Measurements from ENCODE around the gene LASP1NB.

The LASP1NB gene

DNA sequence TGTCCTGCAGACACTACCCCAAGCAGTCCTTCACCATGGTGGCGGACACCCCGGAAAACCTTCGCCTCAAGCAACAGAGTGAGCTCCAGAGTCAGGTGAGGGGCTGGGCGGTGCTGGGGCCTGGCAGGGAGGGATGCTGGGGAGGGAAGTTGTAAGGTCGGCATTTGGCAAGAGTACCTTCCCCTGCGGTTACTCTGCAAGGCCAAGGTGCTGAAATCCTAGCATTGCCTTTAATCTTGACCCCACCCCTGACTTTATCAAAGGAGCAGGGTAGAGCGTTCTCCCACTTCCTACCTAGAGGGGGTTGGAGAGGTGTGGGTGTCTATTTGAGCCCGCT lies 35.0 kb upstream of the LASP1NB start:
- Mint-ChIP-seq H3K27me3 (no peaks in the 10 kb centered on the region), H3K9me3 (no peaks in the 10 kb centered on the region), H3K4me1 (ENCODE audit: low read depth in 2 of 2) (peaks cover 56 to 69% of the 10 kb centered on the region in 2 donors), H3K4me3 (peak overlapping the region; percentile 41), H3K27ac (peak overlapping the region; percentile 80 to 92), H3K36me3 (peaks cover 7% of the 10 kb centered on the region)
- ATAC-seq: no peak
- DNase-seq (ENCODE audit: low spot score): no peak

DNA sequence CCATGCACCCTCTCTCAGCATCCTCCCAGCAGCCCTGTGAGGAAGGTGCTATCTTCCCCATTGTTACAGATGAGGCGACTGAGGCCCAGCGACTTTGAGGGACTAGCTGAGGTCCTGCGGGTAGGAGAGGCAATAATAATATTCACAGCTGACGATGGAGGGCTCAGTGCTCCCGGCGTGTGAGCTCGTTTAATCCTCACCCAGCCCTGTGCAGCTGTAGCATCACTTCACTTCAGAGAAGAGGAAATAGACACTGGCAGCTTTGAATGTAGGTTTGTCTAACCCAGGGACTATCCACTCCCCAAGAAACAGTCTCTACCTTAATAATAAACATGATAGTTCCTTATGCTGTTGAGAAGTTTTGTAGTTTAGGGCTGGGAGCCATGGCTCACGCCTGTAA lies 34.0 kb upstream of the LASP1NB start:
- Mint-ChIP-seq H3K36me3 (no peaks in the 10 kb centered on the region), H3K9me3 (no peaks in the 10 kb centered on the region), H3K27me3 (no peaks in the 10 kb centered on the region), H3K4me3 (peak overlapping the region; percentile 48), H3K4me1 (ENCODE audit: low read depth in 2 of 2) (peaks cover 51 to 68% of the 10 kb centered on the region in 2 donors), H3K27ac (peak overlapping the region; percentile 85 to 92)
- no peak for ATAC-seq
- no peak for DNase-seq (ENCODE audit: low spot score)

DNA sequence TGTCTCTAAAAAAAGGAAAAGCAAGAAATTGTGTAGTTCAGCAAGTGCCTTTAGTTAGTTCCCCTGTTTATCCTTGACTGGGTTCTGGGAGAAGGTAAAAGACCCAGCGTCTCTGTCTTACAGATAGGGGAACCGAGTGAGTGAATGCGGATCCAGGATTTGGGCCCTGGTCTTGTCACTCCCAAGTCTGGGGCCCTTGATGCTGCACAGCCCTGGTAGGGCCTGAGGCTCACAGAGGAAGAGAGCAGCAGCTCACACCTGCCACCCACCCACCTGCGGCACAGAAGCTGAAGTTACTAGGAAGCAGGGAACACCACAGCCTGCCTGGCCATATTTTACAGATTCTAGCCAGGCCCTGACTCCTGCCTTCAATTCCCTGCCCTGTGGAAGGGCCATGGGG lies 33.3 kb upstream of the LASP1NB start:
- DNase-seq (ENCODE audit: low spot score): no peak
- Mint-ChIP-seq H3K27ac (peak overlapping the region; percentile 85 to 92), H3K36me3 (no peaks in the 10 kb centered on the region), H3K4me1 (ENCODE audit: low read depth in 2 of 2) (peaks cover 53 to 69% of the 10 kb centered on the region in 2 donors), H3K4me3 (peak overlapping the region; percentile 48), H3K27me3 (no peaks in the 10 kb centered on the region), H3K9me3 (no peaks in the 10 kb centered on the region)
- no peak for ATAC-seq

DNA sequence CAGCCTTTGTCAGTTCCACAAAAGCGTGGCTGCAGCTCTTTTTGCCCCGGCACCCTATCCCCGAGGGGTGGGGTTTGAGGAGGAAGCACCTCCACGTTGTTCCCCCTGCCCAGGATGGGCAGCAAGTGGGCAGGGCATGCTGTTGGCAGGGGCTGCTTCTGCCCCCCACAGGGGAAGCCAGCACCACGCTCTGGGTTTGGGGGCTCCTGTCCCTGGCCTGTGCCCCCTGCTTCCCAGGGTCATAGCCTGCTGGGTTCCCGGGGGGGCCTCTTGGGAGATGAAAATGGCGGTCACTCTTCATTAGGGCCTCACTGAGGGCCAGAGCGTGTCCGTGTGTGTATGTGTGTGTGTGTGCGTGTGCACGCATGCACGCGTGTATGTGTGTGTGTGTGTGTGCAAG lies 32.8 kb upstream of the LASP1NB start:
- Mint-ChIP-seq H3K36me3 (no peaks in the 10 kb centered on the region), H3K27ac (peak overlapping the region; percentile 85 to 92), H3K9me3 (no peaks in the 10 kb centered on the region), H3K4me3 (peak overlapping the region; percentile 40), H3K27me3 (no peaks in the 10 kb centered on the region), H3K4me1 (ENCODE audit: low read depth in 2 of 2) (peaks cover 56 to 68% of the 10 kb centered on the region in 2 donors)
- DNase-seq (ENCODE audit: low spot score): no peak
- no peak for ATAC-seq

DNA sequence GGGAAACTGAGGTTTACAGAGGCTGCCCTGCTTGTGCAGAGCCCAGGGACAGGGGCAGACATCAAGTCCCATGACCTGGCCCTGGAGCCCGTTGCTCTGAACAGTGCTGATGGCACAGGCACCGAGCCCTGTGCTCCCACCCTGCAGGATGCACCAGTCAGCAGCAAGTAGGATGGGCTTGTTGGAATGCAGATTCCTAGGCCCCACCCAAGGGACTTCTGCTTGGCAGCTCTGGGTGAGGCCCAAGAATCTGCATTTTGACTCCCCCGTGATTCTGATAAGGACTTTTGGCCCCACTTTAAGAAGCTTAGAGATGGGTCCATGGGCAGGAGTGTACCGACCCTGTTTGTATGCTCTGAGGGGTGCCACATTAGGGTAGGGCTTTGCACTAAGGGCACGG lies 32.3 kb upstream of the LASP1NB start:
- Mint-ChIP-seq H3K4me3 (peak overlapping the region; percentile 40), H3K4me1 (ENCODE audit: low read depth in 2 of 2) (peaks cover 61 to 70% of the 10 kb centered on the region in 2 donors), H3K27ac (peak overlapping the region; percentile 85 to 92), H3K27me3 (no peaks in the 10 kb centered on the region), H3K36me3 (no peaks in the 10 kb centered on the region), H3K9me3 (no peaks in the 10 kb centered on the region)
- ATAC-seq (no peak), DNase-seq (ENCODE audit: low spot score) (no peak)

DNA sequence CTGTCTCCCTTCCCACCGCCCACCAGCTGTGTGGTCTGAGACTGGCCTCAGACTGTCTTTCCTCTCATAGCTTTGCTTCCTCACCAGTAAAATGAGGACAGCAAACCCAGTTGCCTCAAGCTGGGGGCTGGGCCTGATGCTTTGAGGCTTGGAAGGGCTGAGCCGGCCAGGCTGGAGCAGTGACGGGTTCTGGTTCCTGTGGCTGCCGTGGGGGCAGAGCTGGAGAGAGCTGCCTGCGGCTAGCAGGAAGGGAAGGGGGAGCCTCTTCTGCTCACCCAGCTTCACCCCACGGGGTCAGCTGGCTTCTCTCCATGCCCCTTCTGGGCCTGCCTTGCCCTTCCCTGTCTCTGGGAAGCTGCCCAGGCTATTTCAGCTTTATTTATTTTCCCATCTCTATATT lies 31.8 kb upstream of the LASP1NB start:
- peak overlapping the region; percentile 85 to 92 for H3K27ac Mint-ChIP-seq
- DNase-seq (ENCODE audit: low spot score) (peak; percentile 89), ATAC-seq (peak; percentile 88 to 91)
- H3K27me3 Mint-ChIP-seq: no peaks in the 10 kb centered on the region
- peak overlapping the region; percentile 40 for H3K4me3 Mint-ChIP-seq
- no peaks in the 10 kb centered on the region for H3K9me3 Mint-ChIP-seq
- peaks cover 62 to 72% of the 10 kb centered on the region in 2 donors for H3K4me1 Mint-ChIP-seq (ENCODE audit: low read depth in 2 of 2)
- peaks cover 2% of the 10 kb centered on the region for H3K36me3 Mint-ChIP-seq

DNA sequence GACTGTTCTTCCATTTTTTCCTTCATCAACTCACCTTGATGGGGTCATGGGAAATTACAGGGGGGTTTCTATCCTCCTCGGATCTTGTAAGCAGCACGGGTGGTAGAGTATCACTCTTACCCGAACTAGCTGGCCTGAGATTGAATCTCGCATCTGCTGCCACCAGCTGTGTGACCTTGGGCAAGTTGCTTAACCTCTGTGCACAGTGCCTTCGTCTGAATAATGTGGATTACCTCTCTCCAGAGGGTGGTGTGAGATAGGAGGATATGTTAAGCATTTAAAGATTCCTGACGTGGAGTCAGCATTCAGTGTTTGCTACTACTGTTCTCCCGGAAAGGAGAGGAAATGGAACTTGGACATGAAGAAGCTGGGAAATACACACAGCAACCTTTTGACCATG lies 31.1 kb upstream of the LASP1NB start:
- no peak for DNase-seq (ENCODE audit: low spot score)
- Mint-ChIP-seq H3K9me3 (no peaks in the 10 kb centered on the region), H3K36me3 (peaks cover 5% of the 10 kb centered on the region), H3K27me3 (no peaks in the 10 kb centered on the region), H3K27ac (peak overlapping the region; percentile 85 to 92), H3K4me3 (peak overlapping the region; percentile 40), H3K4me1 (ENCODE audit: low read depth in 2 of 2) (peaks cover 62 to 72% of the 10 kb centered on the region in 2 donors)
- no peak for ATAC-seq

DNA sequence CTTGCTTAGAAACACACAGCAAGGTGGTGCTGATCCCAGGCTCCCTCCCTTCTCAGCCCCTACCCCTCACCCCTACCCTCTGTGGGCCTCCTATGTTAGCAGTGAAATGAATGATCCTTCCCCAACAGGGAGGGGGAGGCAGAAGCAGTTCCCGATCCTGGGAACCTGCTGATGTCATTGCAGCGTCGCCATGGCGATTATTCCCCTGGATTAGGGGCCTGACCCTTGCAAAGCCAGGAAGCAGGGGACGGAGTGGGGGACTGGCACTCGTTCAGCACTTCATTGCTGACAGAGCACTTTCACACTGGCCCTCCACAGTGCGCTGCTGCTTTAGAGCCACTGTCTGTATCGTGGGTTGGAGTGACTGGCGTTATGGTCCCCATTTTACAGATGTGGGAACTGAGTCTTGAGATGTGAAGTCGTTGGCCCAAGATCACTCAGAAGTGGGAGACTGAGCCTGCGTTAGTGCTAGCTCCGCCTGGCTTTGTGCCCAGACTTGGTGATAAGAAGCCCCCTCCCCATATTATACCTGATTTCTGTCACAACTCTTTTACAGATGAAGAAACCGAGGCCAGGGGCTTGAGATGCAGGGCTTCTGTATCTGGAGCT lies 29.0 kb upstream of the LASP1NB start:
- ATAC-seq (no peak), DNase-seq (ENCODE audit: low spot score) (no peak)
- Mint-ChIP-seq H3K4me3 (peak overlapping the region; percentile 32), H3K9me3 (no peaks in the 10 kb centered on the region), H3K27me3 (no peaks in the 10 kb centered on the region), H3K27ac (peak overlapping the region; percentile 91 to 98), H3K36me3 (peaks cover 5% of the 10 kb centered on the region), H3K4me1 (ENCODE audit: low read depth in 2 of 2) (peaks cover 64 to 70% of the 10 kb centered on the region in 2 donors)

DNA sequence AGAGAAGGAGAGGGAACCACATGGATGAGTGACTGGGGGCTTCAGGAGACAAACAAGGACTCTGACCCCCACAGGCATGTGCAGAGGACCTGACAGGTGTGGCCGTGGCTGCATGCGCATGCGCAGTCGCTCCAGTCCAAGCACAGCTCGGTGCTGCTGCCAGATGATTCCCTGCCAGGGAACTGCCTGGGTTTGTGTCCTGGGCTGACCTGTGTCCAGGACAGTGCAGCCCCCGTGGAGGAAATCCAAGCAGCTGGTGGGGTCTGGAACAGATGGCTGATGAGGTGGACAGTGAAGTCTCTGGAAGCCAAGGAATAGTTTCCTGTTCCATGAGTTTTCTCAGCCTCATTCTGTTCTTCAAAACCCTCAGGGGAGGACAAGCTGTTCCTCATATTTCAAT lies 28.2 kb upstream of the LASP1NB start:
- no peaks in the 10 kb centered on the region for H3K27me3 Mint-ChIP-seq
- peaks cover 5% of the 10 kb centered on the region for H3K36me3 Mint-ChIP-seq

DNA sequence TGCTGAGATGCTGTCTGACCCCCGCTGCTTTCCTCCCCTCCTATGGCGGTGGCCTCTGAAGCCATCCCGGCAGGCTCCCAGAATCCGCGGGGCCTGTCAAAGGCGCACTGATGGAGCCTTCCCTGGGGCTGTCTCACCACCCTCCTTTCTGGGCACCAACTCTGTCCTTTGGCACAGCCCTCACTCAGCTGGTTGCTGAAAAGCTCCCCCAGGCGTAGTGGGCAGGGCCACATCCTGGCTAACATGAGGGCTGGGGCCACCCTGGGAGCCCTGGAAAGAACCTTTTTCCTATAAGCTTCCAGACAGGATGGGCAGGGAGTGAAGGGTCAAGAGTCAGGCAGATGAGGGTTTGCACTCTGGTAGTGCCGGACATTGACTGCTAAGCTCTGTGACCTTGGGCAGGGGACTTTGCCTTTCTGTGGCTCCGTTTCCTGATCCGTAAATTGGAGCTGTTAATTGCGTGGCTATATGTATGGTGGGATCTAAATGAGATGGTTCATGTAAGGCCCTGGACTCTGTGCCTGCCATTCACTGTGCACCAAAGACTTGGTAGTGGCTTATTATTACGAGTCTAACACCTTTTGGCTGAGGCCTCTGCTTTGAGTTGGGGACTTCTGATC lies 27.6 kb upstream of the LASP1NB start:
- ATAC-seq (no peak), DNase-seq (ENCODE audit: low spot score) (no peak)
- peak overlapping the region; percentile 89 for H3K4me3 Mint-ChIP-seq
- H3K9me3 Mint-ChIP-seq: no peaks in the 10 kb centered on the region
- H3K4me1 Mint-ChIP-seq (ENCODE audit: low read depth in 2 of 2): peaks cover 57 to 61% of the 10 kb centered on the region in 2 donors
- no peaks in the 10 kb centered on the region for H3K27me3 Mint-ChIP-seq
- peak overlapping the region; percentile 91 to 98 for H3K27ac Mint-ChIP-seq
- peaks cover 5% of the 10 kb centered on the region for H3K36me3 Mint-ChIP-seq

More for the DNA sequence above, 28.2 kb upstream of the LASP1NB start:
- Mint-ChIP-seq H3K27ac (peak overlapping the region; percentile 91 to 98), H3K4me1 (ENCODE audit: low read depth in 2 of 2) (peaks cover 57 to 65% of the 10 kb centered on the region in 2 donors), H3K9me3 (no peaks in the 10 kb centered on the region), H3K4me3 (peak overlapping the region; percentile 89)
- DNase-seq (ENCODE audit: low spot score) (no peak), ATAC-seq (no peak)

DNA sequence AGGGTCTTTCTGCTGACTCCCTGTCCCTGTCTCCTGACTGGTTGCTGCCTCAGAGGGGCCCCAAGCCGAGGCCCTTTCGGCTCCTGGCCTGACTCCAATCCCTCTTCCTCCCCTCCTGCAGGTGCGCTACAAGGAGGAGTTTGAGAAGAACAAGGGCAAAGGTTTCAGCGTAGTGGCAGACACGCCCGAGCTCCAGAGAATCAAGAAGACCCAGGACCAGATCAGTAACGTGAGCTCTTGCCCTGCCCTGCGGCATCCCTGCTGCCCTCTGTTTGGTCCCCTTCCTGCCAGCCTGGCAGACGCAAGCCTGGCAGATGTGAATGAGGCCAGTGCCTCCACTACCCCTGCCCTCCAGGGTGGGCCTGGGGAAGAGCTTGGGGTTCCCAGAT lies 27.1 kb upstream of the LASP1NB start:
- H3K27me3 Mint-ChIP-seq: no peaks in the 10 kb centered on the region
- H3K4me1 Mint-ChIP-seq (ENCODE audit: low read depth in 2 of 2): peaks cover 60 to 62% of the 10 kb centered on the region in 2 donors
- H3K27ac Mint-ChIP-seq: peak overlapping the region; percentile 91 to 98
- H3K9me3 Mint-ChIP-seq: no peaks in the 10 kb centered on the region
- no peak for DNase-seq (ENCODE audit: low spot score)
- ATAC-seq: peak in 1 of 2 donors; percentile 0
- peaks cover 5% of the 10 kb centered on the region for H3K36me3 Mint-ChIP-seq
- peak overlapping the region; percentile 89 for H3K4me3 Mint-ChIP-seq

DNA sequence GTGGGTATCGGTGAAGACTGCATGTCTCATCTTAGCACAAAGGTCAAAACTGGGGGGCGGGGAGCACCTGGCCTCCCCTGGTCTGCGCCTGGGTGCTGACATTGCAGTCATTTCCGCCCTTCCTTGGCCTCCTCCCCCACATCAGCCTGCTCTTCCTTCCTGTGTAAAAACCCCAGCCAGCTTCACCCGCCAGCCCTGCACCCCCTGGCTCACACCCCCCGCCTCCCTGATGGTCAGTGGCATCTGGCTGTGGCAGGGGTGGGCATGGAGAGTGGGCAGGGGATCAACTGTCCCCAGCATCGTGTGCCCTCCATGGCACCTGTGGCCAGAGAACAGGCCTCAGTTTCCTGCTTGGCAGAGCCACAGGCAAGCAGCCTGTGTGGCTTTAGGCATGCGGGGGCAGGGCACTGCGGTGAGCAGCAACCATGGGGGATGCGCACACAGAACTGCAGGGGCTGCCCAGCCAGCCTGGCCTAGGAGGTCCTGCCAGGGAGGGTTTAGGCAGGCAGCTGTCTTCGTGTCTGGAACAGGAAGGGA lies 26.5 kb upstream of the LASP1NB start:
- Mint-ChIP-seq H3K36me3 (peaks cover 5% of the 10 kb centered on the region), H3K9me3 (no peaks in the 10 kb centered on the region), H3K27ac (peak overlapping the region; percentile 91 to 98), H3K27me3 (no peaks in the 10 kb centered on the region), H3K4me3 (peak overlapping the region; percentile 89), H3K4me1 (ENCODE audit: low read depth in 2 of 2) (peaks cover 57 to 59% of the 10 kb centered on the region in 2 donors)
- peak; percentile 88 to 89 for ATAC-seq
- DNase-seq (ENCODE audit: low spot score): peak; percentile 94

DNA sequence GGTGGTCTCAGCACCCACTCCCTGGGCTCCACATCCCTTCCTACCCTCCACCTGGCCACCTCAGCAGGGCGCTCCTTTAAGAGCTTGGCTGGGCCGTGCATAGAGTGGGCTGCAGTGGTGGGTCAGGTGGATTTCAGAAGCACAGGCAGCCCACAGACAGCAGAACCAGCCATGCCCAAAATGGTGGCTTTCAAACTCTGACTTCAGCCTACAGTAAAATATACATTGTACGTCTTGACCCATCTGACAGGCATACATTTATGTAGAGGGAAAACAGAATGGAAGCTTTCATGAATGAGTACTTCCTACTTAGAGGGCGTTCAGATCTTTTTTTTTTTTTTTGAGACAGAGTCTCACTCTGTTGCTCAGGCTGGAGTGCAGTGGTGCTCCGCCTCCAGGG lies 26.0 kb upstream of the LASP1NB start:
- no peak for DNase-seq (ENCODE audit: low spot score)
- peak overlapping the region; percentile 91 to 98 for H3K27ac Mint-ChIP-seq
- peaks cover 5% of the 10 kb centered on the region for H3K36me3 Mint-ChIP-seq
- H3K4me1 Mint-ChIP-seq (ENCODE audit: low read depth in 2 of 2): peaks cover 52 to 54% of the 10 kb centered on the region in 2 donors
- H3K27me3 Mint-ChIP-seq: no peaks in the 10 kb centered on the region
- H3K4me3 Mint-ChIP-seq: peak overlapping the region; percentile 89
- H3K9me3 Mint-ChIP-seq: no peaks in the 10 kb centered on the region
- ATAC-seq: no peak

DNA sequence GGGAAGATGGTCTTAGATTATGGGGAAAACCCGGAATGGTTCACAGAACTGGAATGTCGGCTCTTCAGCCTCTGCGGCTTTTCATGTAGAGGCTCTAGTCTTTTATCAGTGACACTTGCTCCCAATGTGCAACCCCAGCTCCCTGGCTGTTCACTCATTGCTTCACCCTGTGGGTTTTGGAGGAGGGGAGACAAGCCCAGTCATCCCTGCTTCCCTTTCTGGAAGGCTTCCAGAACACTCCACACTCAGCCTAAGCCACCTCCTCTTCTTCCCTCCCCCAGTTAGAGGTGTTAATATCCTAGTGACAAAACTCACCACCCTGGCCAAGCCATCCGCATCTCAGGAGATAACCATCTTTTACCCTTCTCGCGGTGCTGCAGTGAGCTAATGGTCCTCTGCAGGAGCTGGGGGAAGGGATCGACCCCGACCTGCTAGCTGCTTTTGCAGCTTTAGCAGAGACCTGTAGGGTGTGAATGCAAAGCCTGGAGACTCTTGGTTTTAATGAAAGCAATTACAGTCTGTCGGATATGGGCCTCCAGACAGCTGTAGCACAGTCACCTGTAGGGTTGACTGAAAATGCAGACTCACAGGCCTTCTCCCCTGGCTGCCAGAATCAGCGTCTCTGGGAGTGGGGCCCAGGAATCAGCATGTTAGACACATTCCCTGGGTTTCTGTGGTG lies 24.3 kb upstream of the LASP1NB start:
- peaks cover 5% of the 10 kb centered on the region for H3K36me3 Mint-ChIP-seq
- H3K9me3 Mint-ChIP-seq: no peaks in the 10 kb centered on the region
- H3K27ac Mint-ChIP-seq: peak overlapping the region; percentile 85 to 91
- peak overlapping the region; percentile 85 for H3K4me3 Mint-ChIP-seq
- H3K4me1 Mint-ChIP-seq (ENCODE audit: low read depth in 2 of 2): peaks cover 46 to 58% of the 10 kb centered on the region in 2 donors
- peak; percentile 66 for DNase-seq (ENCODE audit: low spot score)
- ATAC-seq: peak; percentile 67 to 72
- H3K27me3 Mint-ChIP-seq: no peaks in the 10 kb centered on the region

Data from natural killer cell treated with Interleukin-12 subunit alpha and Interleukin-12 subunit beta and Interleukin-15 and Interleukin-18, amount 100 ng/mL, for 72 hours (primary cell).